Esophagus muscularis mucosa (tissue), 4 donors: ENCODE results near the gene PRKCB. TPM values are rescaled to one million over a fixed set of nuclear protein-coding genes. Genes with fewer than 3 reads are reported as not detected.

Experiments used
- DNase-seq: peaks from one replicate; pipeline ENCODE4 v3.0.0-alpha.2; 2017; ENCODE audit errors: extremely low spot score
- H3K27ac ChIP-seq, 4 donors: fragments of 200-600 bp; sonication (generic); replicated peaks in 1 of 4; 1 replicate in 3 of 4; 2 replicates in 1 of 4; pipeline ENCODE4 v1.5.1; 2016 to 2019; ENCODE audit warnings: mild to moderate bottlenecking in 1 of 4
- H3K27me3 ChIP-seq, 4 donors: fragments of 200-600 bp; sonication (generic); one replicate each; pipeline versions ENCODE4 v1.5.1 to v1.6.0; 2016 to 2019
- H3K36me3 ChIP-seq, 4 donors: fragments of 200-600 bp; sonication (generic); one replicate each; pipeline ENCODE4 v1.5.1; 2016 to 2019
- H3K4me1 ChIP-seq, 4 donors: fragments of 200-600 bp; sonication (generic); one replicate each; pipeline ENCODE4 v1.5.1; 2016 to 2019
- H3K4me3 ChIP-seq, 4 donors: fragments of 200-600 bp; sonication (generic); 1 replicate in 2 of 4; 2 replicates in 2 of 4; pipeline ENCODE4 v1.5.1; 2016 to 2019; ENCODE audit warnings: mild to moderate bottlenecking in 4 of 4, moderate library complexity in 1 of 4
- H3K9me3 ChIP-seq, 4 donors: fragments of 200-600 bp; sonication (generic); 1 replicate in 3 of 4; 2 replicates in 1 of 4; pipeline ENCODE4 v1.5.1; 2016 to 2019
- EP300 ChIP-seq: sonication (generic); formaldehyde crosslinking; IDR thresholded peaks from one replicate; pipeline ENCODE4 v1.6.1; 2017; ENCODE audit warnings: antibody characterized with exemption
- POLR2A ChIP-seq: fragments of 450-650 bp; IDR thresholded peaks from one replicate; pipeline ENCODE4 v1.6.1; 2017; ENCODE audit warnings: antibody characterized with exemption, moderate library complexity, mild to moderate bottlenecking, low read depth
- POLR2AphosphoS5 ChIP-seq, 2 donors: sonication (generic); formaldehyde crosslinking; IDR thresholded peaks; one replicate each; pipeline ENCODE4 v1.6.1; 2017; ENCODE audit warnings: antibody characterized with exemption in 2 of 2
- WGBS: methylation state at CpG from one replicate; pipeline ENCODE4 v1.1.5; 2018; 5-methylcytosine and 5-hydroxymethylcytosine counted together
- intact Hi-C: fragments of 100-400 bp; cut with DNase I; formaldehyde crosslinking; loops from one replicate; pipeline ENCODE4 v1.15.1; 2023
- total RNA-seq, 4 donors: library from RNA; depleted of rRNA; stranded (reverse); fragments of >200 nt; gene quantifications; one replicate each; pipeline versions ENCODE4 v1.1.0 to v1.2.1, GENCODE V29; 2016
- TF ChIP-seq, protein P1 (sequence below), 3 experiments: fragments of 200-600 bp in 2 of 3; fragments of 450-650 bp in 1 of 3; sonication (generic) in 2 of 3; IDR thresholded peaks; one replicate each; pipeline ENCODE4 v1.5.1; 2017 to 2019; ENCODE audit warnings: antibody characterized with exemption in 3 of 3, mild to moderate bottlenecking in 2 of 3, moderate library complexity in 1 of 3

The PRKCB gene
- total RNA-seq, 4 donors from 2014 or later, result 5.8 to 15.6 (median 9.7) TPM

DNA sequence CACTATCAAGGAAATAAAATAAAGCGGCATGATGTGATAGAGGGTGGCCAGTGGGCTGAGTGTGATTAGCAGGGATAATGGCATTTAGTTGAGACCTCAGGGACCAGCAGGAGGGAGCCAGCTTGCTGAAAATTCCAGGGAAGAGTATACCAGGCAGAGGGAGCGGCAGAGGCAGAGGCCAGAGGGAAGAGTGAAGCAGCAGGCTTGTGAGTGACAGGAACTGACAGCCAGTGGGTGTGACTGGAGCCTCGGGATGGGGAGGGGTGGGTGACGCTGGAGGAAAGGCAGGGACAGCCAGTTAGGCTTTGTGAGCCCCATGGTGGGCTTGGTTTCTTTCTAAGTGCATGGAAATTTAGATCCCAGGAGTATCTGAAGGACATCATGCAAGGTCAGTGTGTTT lies 210.7 kb downstream of the PRKCB start:
- TF ChIP-seq, protein P1, sequence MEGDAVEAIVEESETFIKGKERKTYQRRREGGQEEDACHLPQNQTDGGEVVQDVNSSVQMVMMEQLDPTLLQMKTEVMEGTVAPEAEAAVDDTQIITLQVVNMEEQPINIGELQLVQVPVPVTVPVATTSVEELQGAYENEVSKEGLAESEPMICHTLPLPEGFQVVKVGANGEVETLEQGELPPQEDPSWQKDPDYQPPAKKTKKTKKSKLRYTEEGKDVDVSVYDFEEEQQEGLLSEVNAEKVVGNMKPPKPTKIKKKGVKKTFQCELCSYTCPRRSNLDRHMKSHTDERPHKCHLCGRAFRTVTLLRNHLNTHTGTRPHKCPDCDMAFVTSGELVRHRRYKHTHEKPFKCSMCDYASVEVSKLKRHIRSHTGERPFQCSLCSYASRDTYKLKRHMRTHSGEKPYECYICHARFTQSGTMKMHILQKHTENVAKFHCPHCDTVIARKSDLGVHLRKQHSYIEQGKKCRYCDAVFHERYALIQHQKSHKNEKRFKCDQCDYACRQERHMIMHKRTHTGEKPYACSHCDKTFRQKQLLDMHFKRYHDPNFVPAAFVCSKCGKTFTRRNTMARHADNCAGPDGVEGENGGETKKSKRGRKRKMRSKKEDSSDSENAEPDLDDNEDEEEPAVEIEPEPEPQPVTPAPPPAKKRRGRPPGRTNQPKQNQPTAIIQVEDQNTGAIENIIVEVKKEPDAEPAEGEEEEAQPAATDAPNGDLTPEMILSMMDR (IDR thresholded peaks at IDR 0.05), result no peak
- TF ChIP-seq EP300 (no peak), POLR2AphosphoS5 (IDR thresholded peaks at IDR 0.05) (no peak), POLR2A (no peak)
- intact Hi-C loops, result loop anchor here (10.0 kb wide), 1 partner anchor 208 kb away; the partner anchor contains the start of gene CACNG3
- Histone ChIP-seq H3K4me3 (no peak overlapping the region), H3K9me3 (no peaks in the 10 kb centered on the region), H3K27ac (no peak overlapping the region), H3K36me3 (no peaks in the 10 kb centered on the region), H3K4me1 (no peaks in the 10 kb centered on the region), H3K27me3 (no peaks in the 10 kb centered on the region)
- WGBS, result 62% methylated on average over 4 of the region's 4 CpGs
- DNase-seq, result no peak

DNA sequence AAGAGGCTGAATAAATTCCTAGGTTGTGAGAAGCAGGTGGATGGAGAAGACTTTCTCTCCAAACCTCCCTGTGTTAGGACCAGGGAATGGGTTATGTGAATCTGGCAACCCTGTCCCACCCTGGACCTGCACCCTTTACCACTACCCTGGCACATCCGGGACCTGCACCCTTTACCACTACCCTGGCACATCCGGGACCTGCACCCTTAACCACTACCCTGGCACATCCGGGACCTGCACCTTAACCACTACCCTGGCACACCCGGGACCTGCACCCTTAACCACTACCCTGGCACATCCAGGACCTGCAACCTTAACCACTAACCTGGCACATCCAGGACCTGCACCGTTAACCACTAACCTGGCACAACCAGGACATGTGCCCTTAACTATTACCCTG lies 213.3 kb downstream of the PRKCB start:
- intact Hi-C loops, result loop anchor here (10.0 kb wide), 1 partner anchor 206 kb away; the partner anchor contains the start of gene CACNG3
- no peak for DNase-seq
- no peaks in the 10 kb centered on the region for H3K9me3 ChIP-seq
- H3K36me3 ChIP-seq, result no peaks in the 10 kb centered on the region
- no peak for TF ChIP-seq POLR2AphosphoS5 (IDR thresholded peaks at IDR 0.05)
- TF ChIP-seq, protein P1 (IDR thresholded peaks at IDR 0.05), result no peak
- no peak for TF ChIP-seq POLR2A
- no peak for TF ChIP-seq EP300
- H3K4me1 ChIP-seq, result no peaks in the 10 kb centered on the region
- H3K27me3 ChIP-seq, result no peaks in the 10 kb centered on the region
- no peak overlapping the region for H3K4me3 ChIP-seq
- no peak overlapping the region for H3K27ac ChIP-seq
- 93% methylated on average over 5 of the region's 5 CpGs for WGBS

DNA sequence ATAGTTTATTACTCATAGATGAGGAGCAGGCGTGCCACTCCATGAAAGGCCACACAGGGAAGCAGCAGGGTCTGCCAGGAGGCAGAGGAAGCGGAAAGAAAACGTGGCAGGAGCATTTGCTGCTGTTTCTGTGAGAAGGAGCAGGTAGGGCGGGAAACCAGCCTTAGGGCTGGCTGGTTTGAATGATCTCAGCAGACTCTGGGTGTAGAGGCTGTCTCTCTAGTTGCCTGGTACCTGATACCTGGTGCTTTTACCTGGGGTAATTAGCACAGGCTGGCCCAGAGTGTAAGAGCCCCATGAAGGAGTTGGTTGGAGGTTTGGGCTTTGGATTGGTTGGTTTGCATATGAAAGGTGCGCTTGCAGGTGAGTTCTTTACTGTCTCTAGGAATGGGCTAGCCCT lies 215.3 kb downstream of the PRKCB start:
- Histone ChIP-seq H3K4me1 (no peaks in the 10 kb centered on the region), H3K4me3 (no peak overlapping the region), H3K27me3 (peaks cover 0 to 13% (median 0%) of the 10 kb centered on the region in 4 donors), H3K9me3 (no peaks in the 10 kb centered on the region), H3K36me3 (no peaks in the 10 kb centered on the region), H3K27ac (no peak overlapping the region)
- WGBS, result 63% methylated on average over 4 of the region's 5 CpGs
- intact Hi-C loops, result no loop called here
- TF ChIP-seq, protein P1 (IDR thresholded peaks at IDR 0.05), result no peak
- no peak for TF ChIP-seq EP300
- TF ChIP-seq POLR2AphosphoS5 (IDR thresholded peaks at IDR 0.05), result no peak
- TF ChIP-seq POLR2A, result no peak
- DNase-seq, result no peak

GRCh38 chr16:24052329-24053098 lies 216.7 kb downstream of the PRKCB start:
- intact Hi-C loops, result no loop called here
- no peak overlapping the region for H3K27ac ChIP-seq
- TF ChIP-seq EP300, result no peak
- TF ChIP-seq, protein P1 (IDR thresholded peaks at IDR 0.05), result no peak
- TF ChIP-seq POLR2A, result no peak
- TF ChIP-seq POLR2AphosphoS5 (IDR thresholded peaks at IDR 0.05), result no peak
- no peaks in the 10 kb centered on the region for H3K36me3 ChIP-seq
- H3K4me3 ChIP-seq, result no peak overlapping the region
- 65% methylated on average over 9 of the region's 9 CpGs for WGBS
- DNase-seq, result no peak
- H3K4me1 ChIP-seq, result no peaks in the 10 kb centered on the region
- H3K27me3 ChIP-seq, result peaks cover 0 to 16% (median 0%) of the 10 kb centered on the region in 4 donors
- H3K9me3 ChIP-seq, result no peaks in the 10 kb centered on the region
